Measurements from ENCODE around the gene PDILT. TPM values are rescaled to one million over a fixed set of nuclear protein-coding genes. Genes with fewer than 3 reads are reported as not detected.

PDILT gene
- total and polyA plus RNA-seq, 11 donors = not detected

GRCh38 chr16:20311548-20311947 is 93.0 kb downstream of the PDILT start:
- TF ChIP-seq POLR2A (IDR thresholded peaks at IDR 0.05) (no peak), CTCF (IDR thresholded peaks at IDR 0.05) (no peak)
- ATAC-seq (no peak), DNase-seq (no peak)
- Histone ChIP-seq H3K4me3 (no peak overlapping the region), H3K27ac (no peak overlapping the region), H3K4me1 (no peaks in the 10 kb centered on the region), H3K36me3 (no peaks in the 10 kb centered on the region), H3K9me3 (peaks cover 0 to 4% (median 0%) of the 10 kb centered on the region in 12 donors), H3K27me3 (peaks cover 0 to 14% (median 0%) of the 10 kb centered on the region in 9 donors)
- intact Hi-C loops (cut with DNase I) = no loop called here
- 56 to 80% (median 59%) methylated on average over 2 of the region's 2 CpGs for WGBS, 4 donors

- Histone ChIP-seq H3K9me3 (peaks cover 0 to 4% (median 0%) of the 10 kb centered on the region in 12 donors), H3K4me3 (no peak overlapping the region), H3K4me1 (no peaks in the 10 kb centered on the region), H3K36me3 (no peaks in the 10 kb centered on the region), H3K27ac (no peak overlapping the region), H3K27me3 (peaks cover 0 to 15% (median 0%) of the 10 kb centered on the region in 9 donors)
- ATAC-seq = no peak
- intact Hi-C loops (cut with DNase I) = no loop called here
- no peak for DNase-seq
- TF ChIP-seq CTCF (IDR thresholded peaks at IDR 0.05) (no peak), POLR2A (IDR thresholded peaks at IDR 0.05) (no peak)
- WGBS, 4 donors = 76 to 84% (median 79%) methylated on average over 11 of the region's 11 CpGs
Observed at GRCh38 chr16:20310421-20311395, 93.8 kb downstream of the PDILT start.

- peaks cover 0 to 25% (median 0%) of the 10 kb centered on the region in 9 donors for H3K27me3 ChIP-seq
- peaks cover 0 to 4% (median 0%) of the 10 kb centered on the region in 12 donors for H3K9me3 ChIP-seq
- TF ChIP-seq CTCF (IDR thresholded peaks at IDR 0.05) (no peak), POLR2A (IDR thresholded peaks at IDR 0.05) (no peak)
- intact Hi-C loops (cut with DNase I) = no loop called here
- no peak overlapping the region for H3K4me3 ChIP-seq
- WGBS, 4 donors = 77 to 81% (median 78%) methylated on average over 6 of the region's 6 CpGs
- ATAC-seq = no peak
- H3K4me1 ChIP-seq = no peaks in the 10 kb centered on the region
- DNase-seq = no peak
- no peaks in the 10 kb centered on the region for H3K36me3 ChIP-seq
- no peak overlapping the region for H3K27ac ChIP-seq
Observed at GRCh38 chr16:20309786-20310185, 94.8 kb downstream of the PDILT start.

Other genes with a start within 250 kb of the PDILT start
- 1 to 10 TPM in 5 of 9 donors, not detected in 4; 1.3 to 4.0 (median 2.7) TPM for gene GP2, start 77.2 kb downstream of the PDILT start, total RNA-seq
- under 1 TPM in 1 of 2 donors, not detected in 1; 0.22 TPM for gene GP2, start 77.2 kb downstream of the PDILT start, polyA plus RNA-seq
- not detected for gene UMOD, start 52.0 kb downstream of the PDILT start, total RNA-seq
- not detected for gene UMOD, start 52.0 kb downstream of the PDILT start, polyA plus RNA-seq
- 10 to 100 TPM in 1 of 9 donors, 1 to 10 TPM in 3, under 1 TPM in 4, not detected in 1; 0.25 to 12.6 (median 1.2) TPM for gene ACSM5, start 4.8 kb upstream of the PDILT start, total RNA-seq
- gene ACSM5, start 4.8 kb upstream of the PDILT start, polyA plus RNA-seq = under 1 TPM; 0.17 to 0.61 TPM
- gene ACSM2A, start 46.8 kb upstream of the PDILT start, total RNA-seq = not detected
- not detected for gene ACSM2A, start 46.8 kb upstream of the PDILT start, polyA plus RNA-seq
- gene ACSM2B, start 171.6 kb upstream of the PDILT start, total RNA-seq = under 1 TPM in 1 of 9 donors, not detected in 8; 0.14 TPM
- under 1 TPM in 1 of 2 donors, not detected in 1; 0.06 TPM for gene ACSM2B, start 171.6 kb upstream of the PDILT start, polyA plus RNA-seq